Measurements from ENCODE around the gene NUPR1.
"Not testable (repeated sequence)": the region's sequence is repeated elsewhere in the genome, so short reads cannot be mapped to it uniquely, and the experiment has no call there.

NUPR1 gene

DNA sequence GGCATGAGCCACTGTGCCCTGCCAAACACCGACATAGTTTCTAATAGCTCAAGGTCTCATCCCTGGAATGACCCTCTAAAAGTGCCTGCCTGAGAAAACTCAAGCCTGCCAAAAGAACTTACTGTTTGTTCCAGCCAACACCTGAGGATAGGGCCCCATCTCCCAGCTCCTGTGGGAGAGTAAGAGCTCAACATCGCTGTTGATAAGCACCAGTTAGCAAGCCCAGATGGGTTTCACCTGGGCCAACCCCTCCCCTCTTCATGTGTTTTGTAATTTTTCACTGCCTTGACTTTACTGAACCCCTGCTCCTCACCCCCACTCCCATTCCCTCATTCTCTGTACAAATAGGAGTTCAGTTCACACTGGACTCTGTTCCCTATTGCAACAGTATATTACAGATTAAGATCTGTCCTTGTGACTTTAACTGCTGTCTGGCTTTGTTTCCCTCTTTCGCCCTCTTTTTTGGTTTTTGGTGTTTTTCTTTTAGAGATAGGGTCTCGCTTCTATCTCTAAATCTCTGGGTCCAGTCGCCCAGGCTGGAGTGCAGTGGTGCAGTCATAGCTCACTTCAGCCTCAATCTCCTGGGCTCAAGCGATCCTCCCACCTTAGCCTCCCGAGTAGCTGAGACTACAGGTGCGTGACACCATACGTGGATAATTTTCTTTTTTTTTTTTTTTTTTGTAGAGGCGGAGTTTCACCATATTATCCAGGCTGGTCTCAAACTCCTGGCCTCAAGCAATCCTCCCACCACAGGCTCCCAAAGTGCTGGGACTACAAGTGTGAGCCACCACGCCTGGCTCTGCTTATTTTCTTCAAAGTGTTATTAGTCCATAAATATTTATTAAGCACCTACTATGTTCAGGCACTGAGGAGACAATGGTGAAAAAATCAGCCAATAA lies 12.3 kb downstream of the NUPR1 start:
- DNase-seq, result no peak

DNA sequence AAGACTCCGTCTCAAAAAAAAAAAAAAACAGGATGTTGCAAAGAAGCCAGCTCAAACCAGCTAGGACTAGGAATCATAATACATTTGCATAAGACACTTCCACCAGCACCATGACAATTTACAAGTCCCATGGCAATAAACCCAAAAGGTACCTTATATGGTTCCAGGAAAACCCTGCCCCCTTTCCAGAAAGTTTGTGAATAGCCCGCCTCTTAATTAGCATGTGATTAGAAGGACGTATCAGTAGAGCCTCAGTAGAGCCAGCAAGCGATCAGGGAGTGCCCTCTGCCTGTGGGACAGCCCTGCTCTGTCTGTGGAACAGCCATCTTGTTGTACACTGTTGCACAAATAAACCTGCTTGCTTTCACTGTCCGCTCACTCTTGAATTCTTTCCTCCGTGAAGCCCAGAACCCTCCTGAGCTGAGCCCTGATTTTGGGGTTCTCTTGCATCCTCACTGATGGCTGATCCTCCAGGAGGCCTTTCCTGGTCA lies 14.0 kb downstream of the NUPR1 start:
- DNase-seq, result no peak

DNA sequence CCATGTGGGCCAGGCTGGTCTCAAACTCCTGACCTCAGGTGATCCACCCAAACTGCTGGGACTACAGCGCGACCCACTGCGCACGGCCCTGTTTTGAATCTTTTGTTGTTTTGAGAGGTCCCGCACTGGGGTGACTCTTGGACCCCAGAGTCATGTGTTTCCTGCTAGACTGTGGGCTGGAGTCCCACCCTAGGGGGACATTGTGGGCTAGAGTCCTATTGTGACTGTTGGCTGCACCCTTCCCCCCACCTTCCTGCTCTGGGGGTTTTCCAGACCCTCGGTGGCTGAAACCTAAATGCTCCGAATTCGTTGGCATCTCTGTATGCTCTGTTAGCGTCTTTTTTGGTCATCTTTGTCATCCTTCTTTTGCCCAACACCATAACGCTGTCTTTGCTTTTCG lies 16.0 kb downstream of the NUPR1 start:
- DNase-seq, result no peak

DNA sequence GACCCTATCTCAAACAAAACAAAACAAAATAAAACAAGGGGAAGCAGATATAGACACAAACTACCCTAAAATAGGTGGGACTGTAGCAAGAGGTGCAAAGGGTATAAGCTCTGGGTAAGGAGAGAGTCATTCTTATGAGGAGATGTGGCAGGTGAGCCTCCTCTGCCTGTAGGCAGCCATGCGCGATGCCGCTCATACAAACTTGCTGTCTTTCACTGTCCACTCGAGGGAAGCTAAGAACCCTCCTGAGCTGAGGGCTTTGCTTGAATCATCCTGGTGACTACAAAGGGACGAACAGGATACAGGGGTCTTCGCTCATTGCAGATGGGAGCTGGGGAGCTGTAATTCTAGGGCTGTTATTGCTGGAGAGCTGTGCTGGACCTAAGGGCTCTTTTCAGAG lies 17.3 kb downstream of the NUPR1 start:
- no peak for DNase-seq

DNA sequence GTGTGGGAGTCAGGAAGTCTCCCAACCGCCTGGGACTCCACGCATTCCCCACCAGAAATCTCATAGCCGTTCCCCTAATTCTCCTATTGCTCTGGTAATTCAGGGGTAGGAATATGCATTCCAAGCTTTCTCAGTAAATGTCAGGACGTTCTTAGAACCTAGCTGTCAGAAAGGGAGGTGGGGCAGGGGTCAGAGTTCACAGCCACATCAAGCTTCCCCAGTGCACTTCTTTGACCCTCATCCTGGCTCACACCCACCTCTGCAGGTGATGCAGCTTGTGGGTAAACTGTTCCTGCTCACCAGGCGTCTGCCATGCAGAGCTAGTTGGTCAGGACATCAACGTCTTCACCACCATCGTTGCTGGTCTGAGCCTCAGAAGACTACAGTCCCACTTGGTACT lies 18.1 kb downstream of the NUPR1 start:
- no peak for DNase-seq

DNA sequence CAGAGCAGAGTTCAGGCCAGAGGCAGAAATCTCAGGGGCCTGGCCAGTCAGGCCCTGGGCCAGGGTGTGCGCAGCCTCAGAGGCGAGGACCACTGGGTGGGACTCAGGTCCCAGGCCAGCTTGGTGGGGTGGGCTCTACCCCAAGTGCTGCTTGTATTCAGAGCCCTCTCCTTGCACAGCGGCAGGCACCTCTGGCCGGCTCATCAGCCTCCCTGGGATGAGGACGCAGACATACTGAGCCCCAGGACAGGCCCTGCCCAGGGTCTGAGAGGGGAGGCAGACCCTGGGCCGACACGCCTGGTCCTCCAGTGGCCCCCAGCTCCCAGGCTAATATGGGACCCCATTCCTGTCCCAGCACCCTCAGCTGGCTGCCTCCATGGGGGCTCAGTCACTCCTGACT lies 24.5 kb downstream of the NUPR1 start:
- DNase-seq, result no peak

DNA sequence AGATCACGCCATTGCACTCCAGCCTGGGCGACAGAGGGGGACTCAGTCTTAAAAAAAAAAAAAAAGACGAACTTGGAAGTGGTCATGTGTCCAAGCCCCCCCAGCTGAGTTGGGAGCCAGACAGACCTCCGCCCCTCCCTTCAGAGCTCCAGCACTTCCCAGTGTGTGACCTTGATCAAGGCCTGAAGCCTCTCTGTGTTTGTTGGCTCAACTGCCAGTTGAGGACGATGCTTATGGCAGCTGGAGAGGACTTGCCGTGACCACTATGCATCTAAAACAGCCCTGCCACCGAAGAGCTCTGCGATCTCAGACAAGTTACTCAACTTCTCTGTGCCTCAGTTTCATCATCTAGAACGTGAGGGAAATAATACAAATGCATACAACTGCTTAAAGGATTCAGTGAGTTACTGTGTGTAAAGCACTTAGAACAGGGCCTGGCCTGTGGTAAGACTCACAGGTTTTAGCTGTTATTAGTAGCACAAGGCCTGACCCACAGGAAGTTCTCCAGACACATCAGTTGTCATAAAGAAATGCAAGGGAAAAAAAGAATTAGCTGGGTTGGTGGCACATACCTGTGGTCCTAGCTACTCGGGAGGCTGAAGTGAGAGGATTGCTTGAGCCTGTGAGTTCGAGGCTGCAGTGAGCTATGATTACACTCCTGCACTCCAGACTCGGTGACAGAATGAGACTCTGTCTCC lies 25.1 kb downstream of the NUPR1 start:
- DNase-seq, result no peak

DNA sequence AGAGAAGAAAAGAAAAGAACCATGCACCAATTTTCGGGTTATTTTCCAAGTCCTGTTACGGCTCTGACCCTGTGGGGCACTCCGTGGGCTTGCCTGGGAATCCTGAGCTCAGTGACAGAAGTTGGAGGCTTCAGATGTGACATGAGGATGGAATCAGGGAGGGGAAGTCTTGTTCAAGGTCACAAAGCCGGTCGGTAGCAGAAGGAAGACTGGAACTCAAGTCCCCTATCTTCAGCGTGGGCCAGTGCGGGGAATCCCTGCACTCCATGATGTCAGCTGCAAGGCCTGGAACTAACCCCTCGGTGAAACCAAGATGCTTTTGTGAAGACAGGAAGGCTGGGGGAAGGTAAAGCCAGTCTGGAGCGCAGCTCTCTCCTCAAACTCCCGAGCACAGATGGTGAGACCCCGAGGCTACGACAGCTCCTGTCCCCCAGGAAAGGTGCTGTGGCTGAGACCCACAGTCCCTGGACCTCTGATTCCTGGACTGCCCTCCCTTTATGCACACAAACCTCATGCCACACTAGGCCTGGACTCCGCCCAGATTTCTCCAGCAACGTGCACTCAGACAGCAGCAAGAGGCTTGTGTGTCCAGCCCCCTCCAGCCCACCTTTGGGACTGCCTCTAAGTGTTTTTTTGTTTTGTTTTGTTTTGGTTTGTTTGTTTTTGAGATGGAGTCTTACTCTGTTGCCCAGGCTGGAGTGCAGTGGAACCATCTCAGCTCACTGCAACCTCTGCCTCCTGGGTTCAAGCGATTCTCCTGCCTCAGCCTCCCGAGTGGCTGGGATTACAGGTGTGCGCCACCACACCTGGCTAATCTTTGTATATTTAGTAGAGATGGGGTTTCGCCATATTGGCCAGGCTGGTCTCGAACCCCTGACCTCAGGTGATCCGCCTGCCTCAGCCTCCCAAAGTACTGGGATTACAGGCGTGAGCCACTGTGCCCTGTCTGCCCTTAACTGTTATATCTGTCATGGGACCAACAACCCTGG lies 26.7 kb downstream of the NUPR1 start:
- no peak for DNase-seq

DNA sequence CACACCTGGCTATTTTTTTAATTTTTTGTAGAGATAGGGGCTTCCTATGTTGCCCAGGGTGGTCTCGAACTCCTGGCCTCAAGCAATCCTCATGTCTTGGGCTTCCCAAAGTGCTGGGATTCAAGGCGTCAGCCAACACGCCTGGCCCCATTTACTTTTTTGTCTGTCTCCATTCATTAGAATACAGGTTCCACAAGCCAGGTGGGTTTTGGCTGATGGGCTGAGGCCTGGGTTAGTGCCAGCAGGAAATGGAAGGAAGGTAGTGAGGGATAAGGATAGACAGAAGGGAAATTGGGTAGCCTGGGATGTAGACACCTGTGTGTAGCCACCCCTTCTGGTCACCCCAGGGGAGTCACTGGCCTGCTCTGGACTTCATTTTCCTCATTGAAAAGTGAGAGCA lies 27.7 kb downstream of the NUPR1 start:
- no peak for DNase-seq

DNA sequence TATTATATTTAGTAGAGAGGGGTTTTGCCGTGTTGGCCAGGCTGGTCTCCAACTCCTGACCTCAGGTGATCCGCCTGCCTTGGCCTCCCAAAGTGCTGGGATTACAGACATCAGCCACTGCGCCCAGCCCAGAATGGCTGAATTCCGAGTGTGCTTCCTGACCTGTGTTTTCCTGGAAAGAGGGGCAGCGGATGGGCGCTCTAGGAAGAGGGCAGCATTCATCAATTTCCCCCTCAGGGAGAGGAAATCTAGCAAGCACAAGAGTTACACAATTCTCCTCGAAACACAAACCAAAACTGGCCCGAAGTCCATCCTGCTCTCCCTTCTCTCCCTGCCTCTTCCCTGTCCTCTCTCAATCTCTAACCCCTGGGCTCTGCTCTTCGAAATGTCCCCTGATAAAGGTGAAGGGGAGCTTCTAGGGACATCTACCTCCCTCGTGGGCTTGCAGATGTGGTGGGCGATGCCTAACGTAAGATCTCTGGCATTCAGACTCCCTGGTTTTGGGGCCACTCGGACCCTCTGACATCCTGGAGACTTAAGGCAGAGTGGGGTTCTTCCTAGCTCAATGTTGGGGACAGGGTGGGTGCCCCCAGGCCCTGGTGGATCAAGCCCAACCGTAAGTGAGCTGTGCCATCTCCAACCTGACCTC lies 33.2 kb downstream of the NUPR1 start:
- no peak for DNase-seq

DNA sequence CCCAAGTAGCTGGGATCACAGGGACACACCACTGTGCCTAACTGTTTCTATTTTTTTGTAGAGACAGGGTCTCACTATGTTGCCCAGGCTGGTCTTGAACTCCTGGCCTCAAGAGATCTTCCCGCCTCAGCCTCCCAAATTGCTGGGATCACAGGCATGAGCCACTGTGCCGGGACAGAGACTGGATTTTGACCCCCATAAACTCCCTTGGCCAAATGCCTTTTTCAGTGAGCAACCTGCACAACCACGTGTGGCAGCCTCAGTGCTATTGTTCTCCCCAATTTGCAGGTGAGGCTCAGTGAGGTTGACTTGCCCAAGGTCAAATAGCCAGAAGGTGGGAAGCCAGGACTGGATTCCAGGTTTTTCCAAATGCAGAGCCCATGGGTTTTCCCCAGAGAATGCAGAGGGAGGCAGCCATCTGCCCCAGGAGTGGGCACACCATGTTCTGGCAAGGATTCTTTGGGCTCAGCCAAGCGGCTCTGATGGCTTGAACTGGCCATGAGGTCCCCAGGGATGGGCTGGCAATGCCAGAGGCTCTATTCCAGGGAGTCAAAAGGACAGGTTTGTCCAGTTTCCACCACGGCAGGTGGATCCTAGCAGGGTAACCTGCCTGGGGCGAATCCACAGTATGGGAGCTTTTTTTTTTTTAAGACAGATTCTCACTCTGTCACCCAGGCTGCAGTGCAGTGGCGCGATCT lies 33.9 kb downstream of the NUPR1 start:
- DNase-seq, result no peak

DNA sequence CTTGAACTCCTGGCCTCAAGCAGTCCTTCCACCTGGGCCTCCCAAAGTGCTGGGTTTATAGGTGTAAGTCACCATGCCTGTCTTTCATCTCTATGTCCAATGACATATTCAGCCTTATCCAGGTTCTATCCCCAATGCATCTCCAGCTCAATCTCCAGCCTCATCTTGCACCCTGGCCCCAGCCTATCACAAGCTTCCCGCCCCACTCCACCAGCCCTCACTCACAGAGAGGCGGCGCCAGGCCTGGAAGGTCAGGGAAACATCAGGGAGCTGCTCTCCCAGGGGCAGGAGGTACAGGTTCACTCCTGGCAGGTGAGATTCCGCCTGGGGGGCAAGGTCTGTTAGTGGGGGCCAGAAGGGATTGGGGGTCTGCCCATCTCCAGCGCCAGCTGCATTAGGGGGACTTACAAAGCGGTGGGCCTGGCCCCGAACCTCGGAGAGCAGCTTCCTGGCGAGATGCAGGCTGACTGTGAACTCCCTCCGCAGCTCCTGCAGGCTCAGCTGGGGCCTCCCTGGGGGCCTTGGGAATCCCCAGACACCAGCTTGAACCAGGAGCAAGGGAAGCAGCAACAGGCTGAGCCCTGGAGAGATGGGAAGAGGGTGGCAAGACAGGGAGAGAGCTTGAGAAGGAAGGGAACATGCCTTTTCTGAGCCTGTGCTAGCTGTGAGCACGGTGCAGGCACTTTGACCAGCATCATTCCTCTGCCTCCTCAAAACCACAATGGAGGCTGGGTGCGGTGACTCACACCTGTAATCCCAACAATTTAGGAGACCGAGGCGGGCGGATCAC lies 35.1 kb downstream of the NUPR1 start:
- no peak for DNase-seq

DNA sequence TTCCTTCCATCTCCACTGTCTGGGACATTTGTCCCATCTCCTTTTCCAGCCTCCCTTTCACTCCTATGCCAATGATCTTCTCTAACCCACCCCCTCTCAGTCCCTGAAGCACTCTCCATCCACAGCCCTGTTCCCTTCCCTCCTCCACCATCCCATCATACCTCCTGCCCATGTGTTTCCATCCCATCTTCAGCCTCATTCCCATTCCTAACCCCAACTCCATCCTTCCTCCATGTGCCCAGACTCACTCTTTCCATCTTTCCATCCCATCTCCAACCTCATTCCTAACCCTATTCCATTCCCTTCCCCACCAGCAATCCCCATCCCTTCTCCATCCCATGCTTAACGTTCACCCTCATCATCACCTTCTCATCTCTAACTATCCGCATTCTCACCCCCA lies 36.5 kb downstream of the NUPR1 start:
- DNase-seq, result no peak

DNA sequence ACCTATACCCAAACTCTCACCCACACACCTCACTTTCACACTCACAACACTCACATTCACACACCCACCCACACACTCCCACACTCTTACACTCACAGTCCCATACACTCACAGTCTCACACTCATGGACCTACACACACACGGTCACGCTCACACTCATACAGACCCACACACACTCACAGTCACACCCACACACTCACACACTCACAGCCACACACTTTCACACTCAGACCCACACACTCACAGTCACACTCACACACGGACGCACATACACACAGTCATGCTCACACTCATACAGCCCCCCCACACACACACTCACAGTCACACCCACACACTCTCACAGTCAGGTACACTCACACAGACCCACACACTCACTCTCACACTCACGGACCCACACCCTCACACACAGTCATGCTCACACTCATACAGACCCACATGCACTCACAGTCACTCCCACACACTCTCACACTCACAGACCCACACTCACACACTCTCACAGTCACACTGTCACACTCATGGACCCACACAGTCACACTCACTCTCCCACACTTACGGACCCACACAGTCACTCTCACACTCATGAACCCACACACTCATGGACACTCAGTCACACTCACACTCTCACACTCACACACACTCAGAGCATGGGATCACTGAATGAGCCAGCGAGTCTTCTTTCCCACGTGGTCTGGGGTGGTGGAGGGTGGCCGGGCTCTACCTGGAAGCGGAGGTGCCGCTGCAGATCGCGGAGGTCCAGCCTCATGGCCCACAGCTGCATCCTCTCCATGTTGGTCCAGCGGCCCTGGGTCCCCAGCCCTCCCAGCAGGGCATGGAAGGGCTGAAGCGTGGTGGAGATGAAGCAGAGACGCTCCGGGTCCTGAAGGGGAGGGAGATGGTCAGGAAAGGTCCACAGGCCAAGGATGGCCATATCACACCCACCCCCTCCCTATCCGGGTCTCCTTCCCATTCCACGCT lies 37.2 kb downstream of the NUPR1 start:
- DNase-seq, result no peak

DNA sequence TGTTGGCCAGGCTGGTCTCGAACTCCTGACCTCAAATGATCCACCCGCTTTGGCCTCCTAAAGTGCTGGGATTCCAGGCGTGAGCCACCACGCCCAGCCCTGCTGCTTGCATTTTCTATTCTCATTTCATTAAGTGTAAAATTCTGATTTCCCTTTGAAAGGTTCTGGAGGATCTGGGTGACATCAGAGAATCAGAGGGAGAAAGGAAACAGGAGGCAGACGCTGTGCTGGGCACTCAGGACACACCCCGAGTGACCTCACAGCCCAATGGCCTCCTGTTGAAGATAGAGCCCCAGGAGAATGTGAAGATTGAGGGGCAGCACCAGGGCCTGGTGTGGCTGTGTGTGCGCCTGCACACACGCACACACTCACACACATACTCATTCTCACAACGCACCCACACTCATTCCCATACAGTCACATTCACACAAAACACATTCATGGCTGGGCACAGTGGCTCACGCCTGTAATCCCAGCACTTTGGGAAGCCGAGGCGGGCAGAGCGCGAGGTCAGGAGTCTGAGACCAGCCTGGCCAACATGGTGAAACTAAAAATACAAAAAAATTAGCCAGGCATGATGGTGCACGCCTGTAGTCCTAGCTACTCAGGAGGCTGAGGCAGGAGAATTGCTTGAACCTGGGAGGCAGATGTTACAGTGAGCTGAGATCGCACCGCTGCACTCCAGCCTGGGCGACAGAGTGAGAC lies 38.1 kb downstream of the NUPR1 start:
- not testable (repeated sequence) for DNase-seq

DNA sequence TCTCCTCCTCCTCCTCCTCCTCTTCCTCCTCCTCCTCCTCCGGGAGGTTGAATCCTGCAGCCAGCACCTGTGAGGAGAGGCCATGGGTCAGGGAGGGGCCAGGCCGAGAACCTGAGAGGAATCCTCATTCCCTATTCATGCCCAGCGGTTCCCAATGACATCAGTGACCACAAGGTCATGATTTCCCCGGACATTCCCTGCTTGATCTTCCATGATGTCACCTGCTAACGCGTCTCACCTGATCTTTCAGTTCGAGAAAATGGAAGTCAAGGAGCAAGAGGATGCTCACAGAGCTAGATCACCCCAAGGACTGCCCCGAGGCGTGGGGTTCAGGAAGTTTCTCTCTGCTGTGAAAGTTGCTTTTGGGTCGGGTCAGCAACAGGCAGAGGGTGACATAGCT lies 38.9 kb downstream of the NUPR1 start:
- no peak for DNase-seq

DNA sequence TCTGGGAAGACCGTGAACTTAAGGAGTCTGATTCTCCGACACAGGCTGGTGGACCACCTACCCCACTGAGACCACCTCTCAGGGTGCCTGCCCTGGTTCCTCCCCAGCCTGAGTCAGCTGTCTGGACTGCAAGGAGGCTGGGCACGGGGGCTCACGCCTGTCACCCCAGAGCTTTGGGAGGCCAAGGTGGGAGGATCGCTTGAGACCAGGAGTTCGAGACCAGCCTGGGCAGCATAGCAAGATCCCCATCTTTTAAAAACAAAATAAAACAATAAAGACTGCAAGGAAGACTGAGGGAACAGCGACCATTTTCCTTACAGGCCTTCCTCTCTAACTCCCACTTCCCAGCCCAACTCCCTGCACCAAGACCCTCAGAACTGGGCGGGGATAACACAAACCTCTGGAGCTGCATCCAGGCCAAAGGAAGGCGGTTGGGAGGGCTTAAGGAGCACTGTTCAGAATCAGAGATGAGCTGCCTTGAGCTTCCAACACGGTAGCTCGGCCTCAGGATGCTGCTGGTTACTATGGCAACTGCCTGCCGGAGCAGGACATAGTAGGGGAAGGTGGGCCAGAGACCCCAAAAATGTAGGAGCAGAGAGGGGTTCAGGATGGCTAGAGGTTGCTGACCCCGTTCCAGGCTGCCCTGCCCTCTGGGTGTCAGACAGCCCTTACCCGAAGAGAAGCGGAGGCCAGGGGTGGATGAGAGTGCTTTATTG lies 40.0 kb downstream of the NUPR1 start:
- no peak for DNase-seq

DNA sequence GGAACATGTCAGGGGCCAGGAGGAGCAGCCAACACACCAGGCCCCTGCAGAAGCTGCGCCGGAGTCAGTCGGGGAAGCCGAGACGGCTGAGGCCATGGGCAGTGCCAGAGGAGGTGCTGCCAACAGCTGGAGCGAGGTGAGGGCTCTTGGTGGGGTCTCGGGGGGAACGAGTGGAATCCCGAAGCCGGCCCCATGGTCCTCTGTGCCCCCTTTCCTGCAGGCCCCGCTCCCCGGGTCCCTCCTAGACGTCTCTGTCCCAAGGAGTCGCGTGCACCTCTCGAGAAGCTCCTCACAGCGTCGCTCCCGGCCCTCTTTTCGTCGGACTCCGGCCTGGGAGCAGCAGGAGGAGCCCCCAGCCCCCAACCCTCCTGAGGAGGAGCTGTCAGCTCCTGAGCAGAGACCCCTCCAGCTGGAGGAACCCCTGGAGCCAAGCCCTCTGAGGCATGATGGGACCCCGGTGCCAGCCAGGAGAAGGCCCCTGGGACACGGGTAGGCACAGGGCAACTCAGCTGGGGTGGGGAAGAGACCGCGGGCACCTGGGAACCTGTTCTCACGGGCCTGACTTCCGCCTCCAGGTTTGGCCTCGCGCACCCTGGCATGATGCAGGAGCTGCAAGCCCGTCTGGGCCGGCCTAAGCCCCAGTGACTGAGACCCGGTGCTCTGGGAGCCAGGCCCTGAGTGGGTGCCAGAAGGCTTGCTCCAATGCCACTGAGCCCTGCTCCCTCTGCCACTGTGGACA lies 40.7 kb downstream of the NUPR1 start:
- no peak for DNase-seq

Measured in NCI-H82 (cell line).